ENCODE measurements around the gene PDAP1.
"Not testable (repeated sequence)": the region's sequence is repeated elsewhere in the genome, so short reads cannot be mapped to it uniquely, and the experiment has no call there.

PDAP1 gene

GRCh38 chr7:99428972-99429566 lies 20.7 kb upstream of the PDAP1 start:
- no peak for DNase-seq (ENCODE audit: low read depth in 2 of 2, low spot score in 1 of 2)

- DNase-seq (ENCODE audit: low read depth in 2 of 2, low spot score in 1 of 2) = no peak
Measured at GRCh38 chr7:99424932-99425730, 16.7 kb upstream of the PDAP1 start.

- no peak for DNase-seq (ENCODE audit: low read depth in 2 of 2, low spot score in 1 of 2)
Measured at GRCh38 chr7:99422625-99423024, 14.2 kb upstream of the PDAP1 start.

GRCh38 chr7:99422186-99422585 lies 13.8 kb upstream of the PDAP1 start:
- DNase-seq (ENCODE audit: low read depth in 2 of 2, low spot score in 1 of 2) = no peak

DNA sequence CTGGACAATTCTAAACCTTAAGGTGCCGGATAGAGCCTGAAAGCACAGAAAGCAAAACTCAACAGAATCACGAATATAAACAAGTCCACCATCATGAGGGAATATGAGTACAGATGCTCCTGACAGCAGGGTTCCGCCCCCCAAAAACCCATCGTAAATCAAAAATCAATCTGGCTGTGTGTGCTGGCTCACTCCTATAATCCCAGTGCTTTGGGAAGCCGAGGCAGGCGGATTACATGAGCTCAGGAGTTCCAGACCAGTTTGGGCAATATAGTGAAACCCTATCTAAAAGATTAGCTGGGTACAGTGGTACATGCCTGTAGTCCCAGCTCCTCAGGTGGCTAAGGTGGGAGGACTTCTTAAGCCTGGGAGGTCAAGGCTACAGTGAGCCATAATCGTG lies 12.6 kb upstream of the PDAP1 start:
- no peak for DNase-seq (ENCODE audit: low read depth in 2 of 2, low spot score in 1 of 2)

DNA sequence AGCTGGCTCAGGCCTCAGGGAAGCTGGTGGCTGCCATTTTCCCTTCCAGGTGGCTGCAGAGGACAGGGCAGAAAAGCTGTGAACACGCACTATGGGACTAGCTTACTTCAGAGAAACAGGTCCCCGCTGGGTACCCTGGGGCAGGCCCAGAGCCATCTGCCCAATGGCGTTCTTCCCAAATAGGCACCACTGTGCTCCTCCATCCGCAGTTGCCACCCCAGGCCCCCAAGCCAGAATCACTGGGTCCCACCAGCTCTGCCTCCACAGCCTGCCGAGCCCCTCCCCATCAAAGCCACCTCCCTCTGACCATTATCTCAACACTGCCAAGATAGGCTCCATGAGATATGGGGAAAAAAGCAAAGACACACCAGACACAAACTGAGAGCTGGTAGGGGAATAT lies 11.8 kb upstream of the PDAP1 start:
- no peak for DNase-seq (ENCODE audit: low read depth in 2 of 2, low spot score in 1 of 2)

DNA sequence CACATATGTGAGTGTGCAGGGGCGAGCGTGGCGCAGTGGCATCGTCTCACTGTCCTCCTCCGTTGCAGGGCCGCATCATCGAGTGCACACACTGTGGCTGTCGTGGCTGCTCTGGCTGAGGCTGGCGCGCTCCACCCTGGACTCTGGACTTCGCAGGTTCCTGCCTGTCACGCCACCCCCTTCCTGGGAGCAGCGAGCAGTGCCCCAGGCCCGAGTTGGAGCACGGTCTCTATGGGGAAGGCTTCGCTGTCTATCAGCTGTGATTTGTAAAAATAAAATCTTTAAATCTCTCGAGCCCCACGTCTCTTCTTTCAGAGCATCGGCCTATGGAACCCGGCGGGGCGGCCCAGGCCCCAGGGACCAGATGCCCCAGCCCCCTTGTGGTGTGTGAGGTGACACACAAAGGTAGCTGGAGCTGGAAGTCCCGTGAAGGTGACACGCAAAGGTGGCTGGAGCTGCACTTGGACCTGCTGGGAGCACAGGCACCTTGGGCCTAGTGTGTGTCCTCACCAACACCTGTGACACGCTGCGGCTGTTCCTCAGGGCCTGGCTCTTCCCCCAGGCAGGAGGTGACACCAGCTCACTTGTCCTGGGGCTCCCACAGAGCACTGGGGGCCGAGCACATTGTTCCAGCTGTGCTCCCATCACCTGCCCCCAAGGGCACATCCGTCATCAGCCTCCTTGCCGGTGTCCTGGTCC lies 11.1 kb upstream of the PDAP1 start:
- no peak for DNase-seq (ENCODE audit: low read depth in 2 of 2, low spot score in 1 of 2)

DNA sequence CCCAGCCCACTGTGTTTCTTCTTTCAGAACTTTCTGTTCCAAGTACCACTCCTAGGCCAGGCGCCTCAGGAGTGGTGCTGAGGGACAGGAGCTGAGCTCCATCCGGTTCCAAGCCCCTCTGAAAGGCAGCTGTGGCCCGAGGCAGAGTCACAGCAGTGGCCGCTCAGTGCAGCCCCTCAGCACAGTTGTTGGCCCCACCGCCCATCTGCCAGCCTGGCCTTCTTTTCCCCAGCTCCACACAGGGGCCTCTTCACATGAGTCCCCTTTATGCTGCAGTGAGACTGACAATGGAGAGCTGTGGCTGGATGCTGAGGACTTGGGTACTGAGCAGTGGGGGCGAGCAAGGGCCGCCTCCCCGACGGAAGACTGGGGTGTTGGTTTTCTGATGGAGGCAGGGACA lies 9.9 kb upstream of the PDAP1 start:
- DNase-seq (ENCODE audit: low read depth in 2 of 2, low spot score in 1 of 2) = no peak

- not testable (repeated sequence) for DNase-seq (ENCODE audit: low read depth in 2 of 2, low spot score in 1 of 2)
Measured at GRCh38 chr7:99415513-99416127, 7.2 kb upstream of the PDAP1 start.

DNA sequence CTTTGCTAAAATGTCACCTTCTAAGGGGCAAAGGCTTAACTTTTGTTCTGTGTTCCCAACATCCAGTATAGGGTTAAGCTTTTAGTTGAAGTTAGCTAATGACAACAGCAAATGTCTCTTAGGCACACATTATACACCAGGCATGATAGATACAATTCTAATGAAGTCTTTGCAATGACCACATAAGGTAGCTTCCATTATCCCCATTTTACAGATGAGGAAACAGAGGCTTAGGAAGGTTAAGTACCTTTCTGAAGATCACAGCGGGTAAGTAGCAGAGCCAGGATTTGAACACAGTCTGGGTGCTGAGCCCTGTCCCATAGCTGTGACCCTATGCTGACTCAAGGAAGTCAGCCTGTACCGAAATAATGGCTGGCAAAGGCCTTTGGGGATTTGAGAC lies 2.2 kb upstream of the PDAP1 start:
- no peak for DNase-seq (ENCODE audit: low read depth in 2 of 2, low spot score in 1 of 2)

DNA sequence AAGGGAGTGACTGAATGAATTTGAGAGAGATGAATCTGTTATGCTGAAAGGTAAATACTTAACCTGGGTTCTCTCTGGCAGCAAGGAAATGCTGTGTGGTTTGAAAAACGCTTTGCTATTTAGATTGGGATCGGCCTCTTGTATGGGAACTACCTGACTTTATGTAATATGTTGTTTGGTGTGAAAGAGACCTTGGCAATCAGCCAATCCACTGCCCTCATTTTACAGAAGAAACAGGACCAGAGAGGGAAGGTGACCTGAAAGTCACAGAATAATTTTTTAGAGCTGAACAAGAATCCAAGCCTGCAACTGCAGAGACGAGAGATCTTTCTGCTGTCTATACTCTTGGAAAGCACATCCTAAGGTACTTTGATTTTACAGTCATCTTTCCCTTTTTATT lies 1.4 kb upstream of the PDAP1 start:
- no peak for DNase-seq (ENCODE audit: low read depth in 2 of 2, low spot score in 1 of 2)

GRCh38 chr7:99409192-99409572 lies 785 bp upstream of the PDAP1 start:
- DNase-seq (ENCODE audit: low read depth in 2 of 2, low spot score in 1 of 2) = no peak

DNA sequence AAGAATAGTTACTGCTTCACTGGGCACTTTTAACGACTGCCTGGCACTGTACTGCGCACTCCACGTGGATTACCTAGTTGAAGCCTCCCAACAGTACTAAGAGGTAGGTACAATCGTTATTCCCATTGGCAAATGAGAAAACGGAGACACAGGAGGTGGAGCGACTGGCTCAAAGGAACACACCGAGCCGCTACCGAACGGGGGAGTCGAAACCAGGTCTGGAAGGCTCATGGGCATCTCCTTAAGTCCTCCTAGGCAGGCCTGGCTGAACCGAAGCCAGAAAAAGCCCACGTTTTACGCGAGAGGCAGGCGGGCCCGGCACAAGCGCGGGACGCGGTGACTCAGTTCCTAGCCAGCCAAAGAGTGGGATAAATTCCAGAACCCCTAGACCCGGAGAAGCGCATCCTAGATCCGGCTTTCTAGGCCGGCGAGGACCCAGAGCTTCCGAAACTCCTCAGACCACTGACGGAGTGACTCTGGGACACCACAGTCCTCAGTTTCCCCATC lies 472 bp downstream of the PDAP1 start:
- no peak for DNase-seq (ENCODE audit: low read depth in 2 of 2, low spot score in 1 of 2)

DNA sequence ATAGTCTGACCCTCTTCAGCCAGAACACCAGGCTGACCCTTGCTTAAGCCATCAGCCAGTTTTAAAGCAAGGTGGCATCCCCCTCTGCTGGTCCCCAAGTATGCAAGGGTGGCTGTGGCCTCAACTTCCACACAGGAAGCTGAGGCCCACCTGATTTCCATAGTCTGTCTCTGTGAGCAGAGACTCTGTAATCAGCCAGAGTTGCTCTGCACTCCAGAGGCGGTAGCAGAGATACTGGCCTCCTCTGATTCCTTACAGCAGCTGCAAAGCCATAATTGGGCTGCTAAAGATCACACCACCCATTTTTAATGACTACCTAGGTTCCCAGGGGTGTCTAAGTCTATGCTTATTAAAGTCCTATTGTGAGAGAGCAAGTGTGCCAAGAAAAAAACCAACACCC lies 1.8 kb downstream of the PDAP1 start:
- DNase-seq (ENCODE audit: low read depth in 2 of 2, low spot score in 1 of 2) = no peak

GRCh38 chr7:99404977-99405320 lies 3.4 kb downstream of the PDAP1 start:
- no peak for DNase-seq (ENCODE audit: low read depth in 2 of 2, low spot score in 1 of 2)

- DNase-seq (ENCODE audit: low read depth in 2 of 2, low spot score in 1 of 2) = no peak
Measured at GRCh38 chr7:99404235-99404976, 4.0 kb downstream of the PDAP1 start.

GRCh38 chr7:99403764-99404163 lies 4.6 kb downstream of the PDAP1 start:
- DNase-seq (ENCODE audit: low read depth in 2 of 2, low spot score in 1 of 2) = no peak

DNA sequence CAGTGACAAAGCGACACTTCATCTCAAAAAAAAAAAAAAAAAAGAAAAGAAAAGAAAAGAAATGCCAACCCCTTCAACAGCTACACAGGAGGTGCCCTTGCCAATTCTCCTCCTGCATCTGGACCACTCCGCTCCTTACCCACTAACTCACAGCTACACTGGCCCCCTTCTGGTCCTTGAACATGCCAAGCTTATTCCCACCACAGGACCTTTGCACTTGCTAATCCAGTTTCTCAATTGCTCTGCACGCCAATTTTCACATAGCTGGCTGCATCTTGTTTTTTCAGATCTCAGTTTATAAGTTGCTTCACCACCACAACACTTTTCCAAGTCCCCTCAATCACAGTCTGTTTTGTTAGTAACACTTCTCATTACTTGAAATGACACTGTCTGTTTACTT lies 5.5 kb downstream of the PDAP1 start:
- no peak for DNase-seq (ENCODE audit: low read depth in 2 of 2, low spot score in 1 of 2)

DNA sequence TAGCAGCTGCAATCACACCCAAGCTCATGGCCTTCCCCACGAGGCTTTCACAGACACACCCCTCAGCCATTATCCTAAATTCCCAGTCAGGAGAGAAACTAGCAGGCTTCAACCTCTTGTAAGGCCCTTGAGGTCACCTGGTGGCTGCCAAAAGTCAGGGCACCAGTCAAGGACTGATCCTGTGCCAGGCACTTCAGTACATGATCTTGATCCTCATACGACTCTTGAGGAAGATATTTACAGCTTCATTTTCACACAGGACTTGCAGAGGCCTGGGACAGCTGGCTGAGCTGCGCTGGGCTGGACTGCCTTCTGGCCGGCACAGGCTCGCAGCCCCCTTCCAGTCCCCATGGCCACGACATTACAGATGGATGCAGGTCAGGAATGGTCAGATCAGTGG lies 8.8 kb downstream of the PDAP1 start:
- no peak for DNase-seq (ENCODE audit: low read depth in 2 of 2, low spot score in 1 of 2)

DNA sequence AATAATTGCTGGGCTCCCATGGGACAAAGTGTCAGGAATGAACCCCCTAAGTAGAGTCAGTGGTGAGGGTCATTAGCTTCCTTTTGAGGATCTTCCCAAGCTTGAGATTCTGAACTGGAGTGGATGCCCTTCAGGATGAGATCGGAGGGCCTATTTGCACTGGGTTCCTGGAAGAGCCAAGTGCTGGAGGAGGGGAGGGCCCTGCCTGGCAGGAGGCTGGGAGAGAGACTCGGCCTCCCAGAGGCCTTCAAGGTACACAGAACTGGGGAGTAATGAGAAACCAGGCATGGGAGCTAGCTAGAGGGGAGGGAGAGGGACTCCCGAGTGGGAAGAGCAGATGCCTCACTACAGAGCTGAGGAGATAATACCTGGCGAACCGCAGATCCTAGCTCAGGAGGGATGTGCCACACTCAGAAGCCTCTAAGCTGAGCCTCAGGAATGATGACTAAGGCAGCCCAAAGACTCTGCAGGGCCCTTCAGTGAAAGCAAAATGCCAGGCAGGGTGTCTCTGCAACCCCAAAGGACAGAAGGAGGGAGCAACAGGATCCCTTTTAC lies 9.4 kb downstream of the PDAP1 start:
- DNase-seq (ENCODE audit: low read depth in 2 of 2, low spot score in 1 of 2) = no peak
